Type B pancreatic cell (in vitro differentiated cells): ENCODE measurements around the gene TNFRSF19. TPM values are rescaled to one million over a fixed set of nuclear protein-coding genes. Genes with fewer than 3 reads are reported as not detected.
"Not testable (repeated sequence)": the region's sequence is repeated elsewhere in the genome, so short reads cannot be mapped to it uniquely, and the experiment has no call there.

ENCODE experiments used
- DNase-seq: peaks from one replicate; pipeline ENCODE4 v3.0.0; 2021; ENCODE audit warnings: mixed read lengths; ENCODE audit not compliant: unreplicated experiment; ENCODE audit errors: extremely low spot score
- H3K27ac Mint-ChIP-seq: 2 replicates; pipeline ENCODE4 v1.8.0; 2021; ENCODE audit warnings: mild to moderate bottlenecking, mixed read lengths
- H3K27me3 Mint-ChIP-seq: 2 replicates; pipeline ENCODE4 v1.8.0; 2021; ENCODE audit warnings: mixed read lengths
- H3K36me3 Mint-ChIP-seq: 2 replicates; pipeline ENCODE4 v1.8.0; 2021; ENCODE audit warnings: mixed read lengths
- H3K4me1 Mint-ChIP-seq: one replicate; pipeline ENCODE4 v1.8.0; 2021; ENCODE audit warnings: mixed read lengths; ENCODE audit not compliant: unreplicated experiment
- H3K4me3 Mint-ChIP-seq: 2 replicates; pipeline ENCODE4 v1.8.0; 2021; ENCODE audit warnings: mild to moderate bottlenecking, mixed read lengths
- H3K9me3 Mint-ChIP-seq: 2 replicates; pipeline ENCODE4 v1.8.0; 2021; ENCODE audit warnings: mixed read lengths
- total RNA-seq: library from RNA; stranded (reverse); gene quantifications from 2 replicates; pipeline ENCODE4 v1.2.1, GENCODE V29; 2021; ENCODE audit warnings: low replicate concordance
- TF ChIP-seq, protein P1 (sequence below): fragments of 200-600 bp; sonication (generic); conservative IDR thresholded peaks from 2 replicates; pipeline ENCODE4 v1.5.0; 2021; ENCODE audit warnings: antibody characterized with exemption, mild to moderate bottlenecking

TNFRSF19 gene
- total RNA-seq, 1 donor from 2014 or later: 64.4 TPM

DNA sequence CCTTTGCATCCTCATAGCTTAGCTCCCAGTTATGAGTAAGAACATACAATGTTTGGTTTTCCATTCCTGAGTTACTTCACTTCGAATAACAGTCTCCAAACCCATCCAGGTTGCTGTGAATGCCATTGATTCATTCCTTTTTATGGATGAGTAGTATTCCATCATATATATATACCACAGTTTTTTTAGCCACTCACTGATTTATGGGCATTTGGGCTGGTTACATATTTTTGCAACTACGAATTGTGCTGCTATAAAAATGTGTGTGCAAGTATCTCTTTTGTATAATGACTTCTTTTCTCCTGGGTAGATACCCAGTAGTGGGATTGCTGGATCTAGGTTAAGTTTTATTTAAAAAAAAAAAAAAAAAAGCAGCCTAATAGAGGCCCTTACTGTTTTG, 14.1 kb downstream of the TNFRSF19 start:
- peaks cover 30% of the 10 kb centered on the region for H3K4me1 Mint-ChIP-seq

DNA sequence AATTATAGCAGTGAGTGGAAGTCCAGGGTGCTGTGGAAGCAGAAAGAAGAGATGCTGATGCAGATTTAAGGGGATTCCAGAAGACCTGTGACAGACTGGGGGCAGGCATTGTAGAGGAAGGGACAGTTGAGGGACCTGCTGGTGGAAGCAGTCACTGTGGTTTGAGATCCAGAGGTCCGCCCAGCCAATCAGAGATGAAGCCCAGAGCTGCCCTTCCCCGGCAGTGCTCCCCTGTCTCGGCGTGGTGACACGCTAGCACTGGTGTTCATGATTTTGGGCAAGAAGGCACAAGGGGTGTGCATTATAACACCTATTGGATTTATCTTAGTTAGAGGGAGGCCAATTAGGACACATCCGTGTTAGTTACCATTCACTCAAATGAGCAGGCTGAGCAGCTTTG, 16.1 kb downstream of the TNFRSF19 start:
- H3K9me3 Mint-ChIP-seq: no peaks in the 10 kb centered on the region

More for the DNA sequence above, 14.1 kb downstream of the TNFRSF19 start:
- Mint-ChIP-seq H3K9me3 (no peaks in the 10 kb centered on the region), H3K27ac (no peak overlapping the region), H3K4me3 (no peak overlapping the region), H3K36me3 (peaks cover 11% of the 10 kb centered on the region), H3K27me3 (no peaks in the 10 kb centered on the region)
- TF ChIP-seq, protein P1, sequence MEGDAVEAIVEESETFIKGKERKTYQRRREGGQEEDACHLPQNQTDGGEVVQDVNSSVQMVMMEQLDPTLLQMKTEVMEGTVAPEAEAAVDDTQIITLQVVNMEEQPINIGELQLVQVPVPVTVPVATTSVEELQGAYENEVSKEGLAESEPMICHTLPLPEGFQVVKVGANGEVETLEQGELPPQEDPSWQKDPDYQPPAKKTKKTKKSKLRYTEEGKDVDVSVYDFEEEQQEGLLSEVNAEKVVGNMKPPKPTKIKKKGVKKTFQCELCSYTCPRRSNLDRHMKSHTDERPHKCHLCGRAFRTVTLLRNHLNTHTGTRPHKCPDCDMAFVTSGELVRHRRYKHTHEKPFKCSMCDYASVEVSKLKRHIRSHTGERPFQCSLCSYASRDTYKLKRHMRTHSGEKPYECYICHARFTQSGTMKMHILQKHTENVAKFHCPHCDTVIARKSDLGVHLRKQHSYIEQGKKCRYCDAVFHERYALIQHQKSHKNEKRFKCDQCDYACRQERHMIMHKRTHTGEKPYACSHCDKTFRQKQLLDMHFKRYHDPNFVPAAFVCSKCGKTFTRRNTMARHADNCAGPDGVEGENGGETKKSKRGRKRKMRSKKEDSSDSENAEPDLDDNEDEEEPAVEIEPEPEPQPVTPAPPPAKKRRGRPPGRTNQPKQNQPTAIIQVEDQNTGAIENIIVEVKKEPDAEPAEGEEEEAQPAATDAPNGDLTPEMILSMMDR: no peak
- DNase-seq: no peak

DNA sequence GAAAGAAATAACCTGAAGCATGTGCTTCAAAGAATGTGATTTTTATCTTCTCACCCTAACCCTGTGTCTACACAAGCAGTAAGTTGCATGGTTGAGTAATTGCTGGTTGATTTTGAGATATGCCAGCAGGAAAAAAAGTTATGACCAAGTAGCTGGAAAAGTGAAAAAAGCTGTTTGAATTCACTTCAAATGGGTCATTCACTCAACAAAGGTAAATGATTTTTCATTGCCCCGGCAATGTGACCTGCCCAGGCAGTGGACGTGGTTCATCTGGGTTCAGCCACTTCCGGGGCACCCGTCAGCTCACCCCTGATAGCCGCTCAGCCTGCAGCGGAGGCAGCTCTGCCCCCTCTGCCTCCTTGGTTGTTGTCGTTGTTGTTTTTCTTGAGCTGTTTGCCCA, 18.5 kb downstream of the TNFRSF19 start:
- no peak overlapping the region for H3K4me3 Mint-ChIP-seq
- no peak for DNase-seq
- H3K4me1 Mint-ChIP-seq: peaks cover 19% of the 10 kb centered on the region
- H3K36me3 Mint-ChIP-seq: peaks cover 25% of the 10 kb centered on the region
- no peaks in the 10 kb centered on the region for H3K9me3 Mint-ChIP-seq
- TF ChIP-seq, protein P1: no peak
- H3K27me3 Mint-ChIP-seq: no peaks in the 10 kb centered on the region
- no peak overlapping the region for H3K27ac Mint-ChIP-seq

More for the DNA sequence above, 16.1 kb downstream of the TNFRSF19 start:
- peaks cover 14% of the 10 kb centered on the region for H3K36me3 Mint-ChIP-seq
- no peaks in the 10 kb centered on the region for H3K27me3 Mint-ChIP-seq
- H3K4me1 Mint-ChIP-seq: peaks cover 22% of the 10 kb centered on the region
- no peak for DNase-seq
- H3K27ac Mint-ChIP-seq: no peak overlapping the region
- TF ChIP-seq, protein P1: no peak
- H3K4me3 Mint-ChIP-seq: no peak overlapping the region

DNA sequence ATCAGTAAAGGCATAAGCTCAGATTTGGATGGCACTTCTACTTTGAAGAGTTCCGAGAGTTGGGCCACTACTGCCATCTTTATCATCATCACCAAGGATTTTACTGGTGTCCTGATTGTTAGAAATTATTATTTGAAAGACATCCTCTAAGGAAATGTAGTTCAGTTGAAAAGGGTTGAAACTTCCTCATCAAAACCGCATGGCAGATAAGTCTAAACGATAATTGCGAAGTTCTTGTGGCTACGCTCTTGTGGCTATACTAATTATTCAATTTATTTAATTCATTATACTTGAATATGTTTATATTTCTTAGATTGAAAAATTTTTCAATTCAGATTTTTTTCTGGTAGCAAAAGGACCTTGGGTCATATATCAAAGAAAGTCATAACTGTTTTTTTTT, 22.4 kb downstream of the TNFRSF19 start:
- Mint-ChIP-seq H3K36me3 (peaks cover 47% of the 10 kb centered on the region), H3K27me3 (no peaks in the 10 kb centered on the region), H3K4me1 (peaks cover 18% of the 10 kb centered on the region), H3K27ac (no peak overlapping the region), H3K4me3 (no peak overlapping the region), H3K9me3 (peaks cover 9% of the 10 kb centered on the region)
- DNase-seq: no peak
- TF ChIP-seq, protein P1: no peak

DNA sequence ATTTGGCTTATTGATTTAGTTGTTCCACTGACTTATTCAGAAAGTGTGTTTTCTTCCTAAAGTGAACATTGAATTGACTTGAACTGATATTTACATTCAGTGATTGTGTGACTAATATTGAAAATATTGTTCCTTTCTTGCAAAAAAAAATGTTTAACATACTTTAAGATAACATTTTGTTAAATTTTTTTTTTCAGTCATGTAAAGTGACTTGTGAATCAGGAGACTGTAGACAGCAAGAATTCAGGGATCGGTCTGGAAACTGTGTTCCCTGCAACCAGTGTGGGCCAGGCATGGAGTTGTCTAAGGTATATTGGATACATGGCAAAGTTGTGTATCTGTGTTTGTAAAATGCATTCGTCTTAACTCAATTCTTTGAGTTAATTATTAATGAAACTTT, 22.9 kb downstream of the TNFRSF19 start:
- peaks cover 52% of the 10 kb centered on the region for H3K36me3 Mint-ChIP-seq
- peaks cover 14% of the 10 kb centered on the region for H3K4me1 Mint-ChIP-seq
- H3K27ac Mint-ChIP-seq: no peak overlapping the region
- TF ChIP-seq, protein P1: no peak
- DNase-seq: no peak
- peaks cover 9% of the 10 kb centered on the region for H3K9me3 Mint-ChIP-seq
- H3K27me3 Mint-ChIP-seq: no peaks in the 10 kb centered on the region
- H3K4me3 Mint-ChIP-seq: no peak overlapping the region

DNA sequence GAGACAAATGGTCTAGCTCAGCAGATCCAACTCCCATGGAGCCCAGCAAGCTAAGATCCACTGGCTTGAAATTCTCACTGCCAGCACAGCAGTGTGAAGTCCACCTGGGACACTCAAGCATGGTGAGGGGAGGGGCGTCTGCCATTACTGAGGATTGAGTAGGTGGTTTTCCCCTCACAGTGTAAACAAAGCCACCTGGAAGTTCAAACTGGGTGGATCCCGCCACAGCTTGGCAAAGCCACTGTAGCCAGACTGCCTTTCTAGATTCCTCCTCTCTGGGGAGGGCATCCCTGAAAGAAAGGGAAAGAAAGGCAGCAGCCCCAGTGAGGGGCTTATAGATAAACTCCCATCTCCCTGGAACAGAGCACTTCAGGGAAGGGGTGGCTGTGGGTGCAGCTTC, 24.1 kb downstream of the TNFRSF19 start:
- not testable (repeated sequence) for H3K9me3 Mint-ChIP-seq, H3K4me3 Mint-ChIP-seq, H3K27me3 Mint-ChIP-seq, H3K27ac Mint-ChIP-seq, H3K4me1 Mint-ChIP-seq, DNase-seq
- peaks cover 58% of the 10 kb centered on the region for H3K36me3 Mint-ChIP-seq
